Effector memory CD4-positive, alpha-beta T cell (primary cell): ENCODE results near the gene TVP23B.
A peak's percentile ranks its signal among the peaks of the same experiment; 100 is the strongest.
"Not testable (repeated sequence)": the region's sequence is repeated elsewhere in the genome, so short reads cannot be mapped to it uniquely, and the experiment has no call there.

Experiments used
- DNase-seq, 3 donors: peaks; one replicate each; pipeline ENCODE4 v3.0.0-alpha.2; 2020
- H3K27ac ChIP-seq: 2 replicates; pipeline ENCODE4 v1.7.0; 2013; ENCODE audit warnings: mild to moderate bottlenecking, low read length, moderate library complexity; ENCODE audit not compliant: insufficient read depth, poor library complexity, severe bottlenecking
- H3K27me3 ChIP-seq: replicated peaks from 2 replicates; pipeline ENCODE4 v1.7.0; 2013; ENCODE audit warnings: mild to moderate bottlenecking, low read length; ENCODE audit not compliant: insufficient read depth, control insufficient read depth, poor library complexity, severe bottlenecking
- H3K36me3 ChIP-seq: 2 replicates; pipeline ENCODE4 v1.7.0; 2013; ENCODE audit warnings: mild to moderate bottlenecking, low read length, moderate library complexity; ENCODE audit not compliant: control insufficient read depth, insufficient read depth
- H3K4me1 ChIP-seq: 2 replicates; pipeline ENCODE4 v1.7.0; 2013; ENCODE audit warnings: low read length, mild to moderate bottlenecking; ENCODE audit not compliant: control insufficient read depth, insufficient read depth, poor library complexity, severe bottlenecking
- H3K4me3 ChIP-seq: 2 replicates; pipeline ENCODE4 v1.7.0; 2013; ENCODE audit warnings: low read length, low read depth, mild to moderate bottlenecking; ENCODE audit not compliant: insufficient read depth, poor library complexity, severe bottlenecking
- H3K9me3 ChIP-seq: 2 replicates; pipeline ENCODE4 v1.7.0; 2013; ENCODE audit warnings: mild to moderate bottlenecking, low read length, moderate library complexity; ENCODE audit not compliant: control insufficient read depth
- total RNA-seq, 3 donors: gene quantifications; one replicate each; lab custom pipeline; 2026; lab: John Stamatoyannopoulos, UW

Gene TVP23B
- total RNA-seq, result 16.5 to 18.5 (median 16.5) reads per million in 3 donors

GRCh38 chr17:18780991-18781718 is at the start of gene TVP23B:
TVP23B (plus strand) TSS chr17:18781183; CDS start chr17:18781294, 111 bp downstream.
- H3K36me3 ChIP-seq, H3K4me1 ChIP-seq, H3K27me3 ChIP-seq, H3K9me3 ChIP-seq: not testable (repeated sequence)
- Histone ChIP-seq H3K4me3 (peak within 1 kb of the TSS; percentile 47), H3K27ac (peak within 1 kb of the TSS; percentile 74)
- DNase-seq, result peak; percentile 86 to 93 (median 92)

GRCh38 chr17:18732438-18732837 is 48.5 kb upstream of the TVP23B start:
- not testable (repeated sequence) for H3K36me3 ChIP-seq, H3K27ac ChIP-seq, H3K27me3 ChIP-seq, DNase-seq, H3K4me3 ChIP-seq, H3K9me3 ChIP-seq, H3K4me1 ChIP-seq

GRCh38 chr17:18733350-18733749 is 47.6 kb upstream of the TVP23B start:
- not testable (repeated sequence) for H3K27ac ChIP-seq, H3K27me3 ChIP-seq, H3K4me1 ChIP-seq, H3K36me3 ChIP-seq, DNase-seq, H3K9me3 ChIP-seq, H3K4me3 ChIP-seq

GRCh38 chr17:18739616-18740391 is 41.2 kb upstream of the TVP23B start:
- not testable (repeated sequence) for H3K27ac ChIP-seq, H3K4me1 ChIP-seq, H3K4me3 ChIP-seq, H3K9me3 ChIP-seq, DNase-seq, H3K36me3 ChIP-seq, H3K27me3 ChIP-seq

GRCh38 chr17:18741228-18741627 is 39.8 kb upstream of the TVP23B start:
- not testable (repeated sequence) for H3K36me3 ChIP-seq, H3K9me3 ChIP-seq, H3K4me1 ChIP-seq, DNase-seq, H3K27ac ChIP-seq, H3K4me3 ChIP-seq, H3K27me3 ChIP-seq

GRCh38 chr17:18743699-18744421 is 37.1 kb upstream of the TVP23B start, which contains the start of gene FBXW10:
FBXW10 (plus strand) TSS chr17:18744054; CDS start chr17:18744245, 191 bp downstream.
- DNase-seq, H3K27ac ChIP-seq: not testable (repeated sequence)

GRCh38 chr17:18744726-18745125 is 36.3 kb upstream of the TVP23B start:
- H3K4me3 ChIP-seq, DNase-seq, H3K9me3 ChIP-seq, H3K27me3 ChIP-seq, H3K4me1 ChIP-seq, H3K27ac ChIP-seq, H3K36me3 ChIP-seq: not testable (repeated sequence)

More at GRCh38 chr17:18743699-18744421, 37.1 kb upstream of the TVP23B start, which contains the start of gene FBXW10:
- not testable (repeated sequence) for H3K4me1 ChIP-seq, H3K9me3 ChIP-seq, H3K27me3 ChIP-seq, H3K36me3 ChIP-seq, H3K4me3 ChIP-seq

- H3K36me3 ChIP-seq, H3K9me3 ChIP-seq, H3K4me1 ChIP-seq, H3K4me3 ChIP-seq, H3K27ac ChIP-seq, DNase-seq, H3K27me3 ChIP-seq: not testable (repeated sequence)
Measured at GRCh38 chr17:18746551-18746950, 34.4 kb upstream of the TVP23B start.

GRCh38 chr17:18747501-18747900 is 33.5 kb upstream of the TVP23B start:
- not testable (repeated sequence) for H3K36me3 ChIP-seq, H3K27ac ChIP-seq, DNase-seq, H3K4me3 ChIP-seq, H3K27me3 ChIP-seq, H3K9me3 ChIP-seq, H3K4me1 ChIP-seq
